ENCODE measurements around the gene GRIK4. TPM values are rescaled to one million over a fixed set of nuclear protein-coding genes. Genes with fewer than 3 reads are reported as not detected.

Gene GRIK4
- total and polyA plus RNA-seq, 8 donors, result 0.06 to 0.31 TPM; not detected in 6

- Histone ChIP-seq H3K4me1 (no peaks in the 10 kb centered on the region), H3K9me3 (no peaks in the 10 kb centered on the region), H3K36me3 (no peaks in the 10 kb centered on the region), H3K27me3 (no peaks in the 10 kb centered on the region), H3K4me3 (no peak overlapping the region), H3K27ac (no peak overlapping the region)
- TF ChIP-seq EP300 (IDR thresholded peaks at IDR 0.05) (no peak), POLR2AphosphoS5 (IDR thresholded peaks at IDR 0.05) (no peak), CTCF (IDR thresholded peaks at IDR 0.05) (no peak), POLR2A (IDR thresholded peaks at IDR 0.05) (no peak)
- whole genome bisulfite sequencing, 5 donors, result 96 to 100% (median 98%) methylated on average over 1 of the region's 1 CpG
- intact Hi-C loops (cut with DNase I; ENCODE audit: low total_unique reads), result no loop called here
- no peak for DNase-seq
These were observed 487.0 kb downstream of the GRIK4 start for GRCh38 chr11:120998581-120998980.

DNA sequence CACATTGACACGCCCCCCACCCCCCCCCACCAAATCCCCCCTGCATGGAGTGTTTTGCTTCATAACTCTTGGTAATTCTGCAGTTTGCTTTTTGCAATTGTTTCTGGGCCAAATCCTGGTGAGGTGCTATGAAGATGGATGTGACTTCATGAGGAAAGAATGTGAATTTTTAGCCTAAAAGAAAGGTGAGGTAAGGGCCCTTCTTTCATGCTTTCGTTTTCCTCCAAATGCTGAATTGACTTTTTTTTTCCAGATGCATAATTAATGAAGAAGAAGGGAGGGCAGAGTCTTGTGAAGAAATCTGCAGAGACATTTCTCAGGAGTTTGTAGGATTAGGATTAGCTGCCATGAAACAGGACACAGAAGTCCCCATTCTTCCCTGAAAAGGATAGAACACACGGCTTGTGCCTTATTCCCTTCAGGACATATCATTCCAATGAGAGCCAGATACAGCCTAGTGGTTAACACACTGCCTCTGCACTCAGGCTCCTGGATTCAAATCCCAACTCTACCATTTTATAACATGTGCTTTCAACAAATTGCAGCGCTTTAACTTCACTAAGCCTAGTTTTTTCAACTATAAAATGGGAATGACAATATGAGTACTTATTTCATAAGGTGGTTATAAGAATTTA lies 492.8 kb downstream of the GRIK4 start:
- Histone ChIP-seq H3K4me1 (no peaks in the 10 kb centered on the region), H3K9me3 (no peaks in the 10 kb centered on the region), H3K4me3 (no peak overlapping the region), H3K36me3 (no peaks in the 10 kb centered on the region), H3K27me3 (no peaks in the 10 kb centered on the region), H3K27ac (no peak overlapping the region)
- intact Hi-C loops (cut with DNase I; ENCODE audit: low total_unique reads), result no loop called here
- no peak for TF ChIP-seq POLR2AphosphoS5 (IDR thresholded peaks at IDR 0.05)
- TF ChIP-seq CTCF (IDR thresholded peaks at IDR 0.05), result no peak
- TF ChIP-seq EP300 (IDR thresholded peaks at IDR 0.05), result no peak
- TF ChIP-seq POLR2A (IDR thresholded peaks at IDR 0.05), result no peak
- DNase-seq, result no peak
- WGBS, 5 donors, result 48 to 62% (median 56%) methylated on average over 4 of the region's 4 CpGs

DNA sequence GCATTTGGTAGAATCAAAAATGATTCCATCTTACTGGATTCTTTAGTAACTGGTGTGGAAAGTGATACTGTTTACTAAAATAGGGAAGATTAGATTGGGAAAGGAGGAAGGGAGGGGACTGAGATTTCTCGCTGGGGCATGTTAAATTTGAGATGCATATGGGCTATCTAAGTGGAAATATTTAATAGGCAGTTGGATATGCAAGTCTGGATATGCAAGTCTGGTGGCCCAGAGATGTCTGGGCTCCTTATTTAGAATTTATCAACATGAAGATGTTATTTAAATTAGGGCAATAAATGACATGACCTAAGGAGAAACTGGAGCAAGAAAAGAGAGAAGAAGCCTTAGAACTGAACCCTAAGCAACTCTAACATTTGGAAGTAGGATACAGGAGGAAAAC lies 495.4 kb downstream of the GRIK4 start:
- H3K27me3 ChIP-seq, result no peaks in the 10 kb centered on the region
- TF ChIP-seq CTCF (IDR thresholded peaks at IDR 0.05) (no peak), EP300 (IDR thresholded peaks at IDR 0.05) (no peak), POLR2A (IDR thresholded peaks at IDR 0.05) (no peak), POLR2AphosphoS5 (IDR thresholded peaks at IDR 0.05) (no peak)
- no peaks in the 10 kb centered on the region for H3K4me1 ChIP-seq
- H3K36me3 ChIP-seq, result no peaks in the 10 kb centered on the region
- no peak for DNase-seq
- no peaks in the 10 kb centered on the region for H3K9me3 ChIP-seq
- 62 to 85% (median 77%) methylated on average over 1 of the region's 1 CpG for WGBS, 5 donors
- H3K4me3 ChIP-seq, result no peak overlapping the region
- H3K27ac ChIP-seq, result no peak overlapping the region
- intact Hi-C loops (cut with DNase I; ENCODE audit: low total_unique reads), result no loop called here

- H3K27ac ChIP-seq, result no peak overlapping the region
- TF ChIP-seq POLR2AphosphoS5 (IDR thresholded peaks at IDR 0.05), result no peak
- TF ChIP-seq CTCF (IDR thresholded peaks at IDR 0.05), result no peak
- no peak for TF ChIP-seq POLR2A (IDR thresholded peaks at IDR 0.05)
- no peak for TF ChIP-seq EP300 (IDR thresholded peaks at IDR 0.05)
- H3K27me3 ChIP-seq, result no peaks in the 10 kb centered on the region
- no peaks in the 10 kb centered on the region for H3K9me3 ChIP-seq
- H3K36me3 ChIP-seq, result no peaks in the 10 kb centered on the region
- H3K4me1 ChIP-seq, result no peaks in the 10 kb centered on the region
- H3K4me3 ChIP-seq, result no peak overlapping the region
- intact Hi-C loops (cut with DNase I; ENCODE audit: low total_unique reads), result no loop called here
- no peak for DNase-seq
These were observed 497.0 kb downstream of the GRIK4 start for GRCh38 chr11:121008551-121008950.
